ENCODE measurements around the gene TEKTIP1.
A peak's percentile ranks its signal among the peaks of the same experiment; 100 is the strongest.

TEKTIP1 gene

GRCh38 chr19:3501780-3502179 is 37.2 kb upstream of the TEKTIP1 start:
- no peaks in the 10 kb centered on the region for H3K9me3 ChIP-seq (ENCODE audit: control extremely low read depth in 1 of 5, control insufficient read depth in 4 of 5, insufficient read depth in 2 of 5, low read depth in 1 of 5, low read length in 4 of 5)
- no peak overlapping the region for H3K4me3 ChIP-seq (ENCODE audit: control insufficient read depth in 1 of 7, extremely low read depth in 1 of 7, insufficient read depth in 4 of 7, low read depth in 2 of 7, low read length in 6 of 7)
- H3K36me3 ChIP-seq (ENCODE audit: control insufficient read depth in 4 of 4, insufficient read depth in 4 of 4, low read length in 3 of 4), result peaks cover 0 to 7% (median 3%) of the 10 kb centered on the region in 4 experiments
- no peak for DNase-seq
- ChIA-PET POLR2A (interaction anchor here (0.6 kb wide), 3 partner anchors 12 to 198 kb away, joined by 3 to 7 read pairs (median 5); no protein-coding TSS in a partner anchor), CTCF (interaction anchor here (1.5 to 7.1 kb wide), 3 partner anchors 17 to 29 kb away, joined by 5 to 38 read pairs (median 13); partner anchors contain the start of genes SMIM24 and SMIM44)
- peaks cover 0 to 28% (median 22%) of the 10 kb centered on the region in 4 experiments for H3K4me1 ChIP-seq (ENCODE audit: control extremely low read depth in 1 of 4, control insufficient read depth in 4 of 4, insufficient read depth in 4 of 4, low read length in 3 of 4)
- H3K27ac ChIP-seq (ENCODE audit: insufficient read depth in 1 of 2, low read depth in 1 of 2, low read length in 2 of 2, poor library complexity in 1 of 2, severe bottlenecking in 2 of 2), result no peak overlapping the region
- WGBS (ENCODE audit: insufficient coverage), result 95% methylated on average over 3 of the region's 3 CpGs
- H3K27me3 ChIP-seq (replicated peaks in 2 of 5; ENCODE audit: control insufficient read depth in 4 of 5, insufficient read depth in 5 of 5, low read length in 4 of 5), result no peaks in the 10 kb centered on the region

- H3K27me3 ChIP-seq (replicated peaks in 2 of 5; ENCODE audit: control insufficient read depth in 4 of 5, insufficient read depth in 5 of 5, low read length in 4 of 5), result no peaks in the 10 kb centered on the region
- H3K27ac ChIP-seq (ENCODE audit: insufficient read depth in 1 of 2, low read depth in 1 of 2, low read length in 2 of 2, poor library complexity in 1 of 2, severe bottlenecking in 2 of 2), result no peak overlapping the region
- 89% methylated on average over 13 of the region's 13 CpGs for WGBS (ENCODE audit: insufficient coverage)
- no peak overlapping the region for H3K4me3 ChIP-seq (ENCODE audit: control insufficient read depth in 1 of 7, extremely low read depth in 1 of 7, insufficient read depth in 4 of 7, low read depth in 2 of 7, low read length in 6 of 7)
- CTCF ChIA-PET, result interaction anchor here (7.1 kb wide), 1 partner anchor 18 kb away, joined by 38 read pairs; the partner anchor contains the start of gene SMIM44
- no peaks in the 10 kb centered on the region for H3K9me3 ChIP-seq (ENCODE audit: control extremely low read depth in 1 of 5, control insufficient read depth in 4 of 5, insufficient read depth in 2 of 5, low read depth in 1 of 5, low read length in 4 of 5)
- POLR2A ChIA-PET, result no interaction called here
- no peak for DNase-seq
- no peaks in the 10 kb centered on the region for H3K36me3 ChIP-seq (ENCODE audit: control insufficient read depth in 4 of 4, insufficient read depth in 4 of 4, low read length in 3 of 4)
- H3K4me1 ChIP-seq (ENCODE audit: control extremely low read depth in 1 of 4, control insufficient read depth in 4 of 4, insufficient read depth in 4 of 4, low read length in 3 of 4), result peaks cover 0 to 38% (median 31%) of the 10 kb centered on the region in 4 experiments
Measured at GRCh38 chr19:3503036-3503572, 35.9 kb upstream of the TEKTIP1 start.

DNA sequence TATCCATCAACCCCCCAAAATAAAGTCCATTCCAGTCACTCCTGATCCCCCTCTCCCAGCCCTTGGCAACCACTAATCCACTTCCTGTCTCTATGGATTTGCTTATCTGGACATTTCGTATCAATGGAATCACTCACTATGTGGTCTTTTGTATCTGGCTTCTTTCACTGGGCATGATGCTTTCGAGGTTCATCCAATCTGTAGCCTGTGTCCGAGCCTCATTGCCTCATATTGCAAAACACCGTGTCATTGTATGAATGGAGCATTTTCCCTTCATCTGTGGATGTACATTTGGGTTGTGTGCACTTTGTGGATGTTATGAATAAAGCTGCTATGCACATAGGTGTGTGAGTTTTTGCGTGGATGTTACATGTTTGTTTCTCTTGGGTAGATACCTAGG is 34.2 kb upstream of the TEKTIP1 start:
- peak in 2 of 3 donors; percentile 26 to 30 for DNase-seq
- Histone ChIP-seq H3K27me3 (replicated peaks in 2 of 5; ENCODE audit: control insufficient read depth in 4 of 5, insufficient read depth in 5 of 5, low read length in 4 of 5) (no peaks in the 10 kb centered on the region), H3K9me3 (ENCODE audit: control extremely low read depth in 1 of 5, control insufficient read depth in 4 of 5, insufficient read depth in 2 of 5, low read depth in 1 of 5, low read length in 4 of 5) (no peaks in the 10 kb centered on the region), H3K36me3 (ENCODE audit: control insufficient read depth in 4 of 4, insufficient read depth in 4 of 4, low read length in 3 of 4) (peaks cover 0 to 13% (median 6%) of the 10 kb centered on the region in 4 experiments), H3K27ac (ENCODE audit: insufficient read depth in 1 of 2, low read depth in 1 of 2, low read length in 2 of 2, poor library complexity in 1 of 2, severe bottlenecking in 2 of 2) (no peak overlapping the region), H3K4me1 (ENCODE audit: control extremely low read depth in 1 of 4, control insufficient read depth in 4 of 4, insufficient read depth in 4 of 4, low read length in 3 of 4) (peaks cover 0 to 42% (median 34%) of the 10 kb centered on the region in 4 experiments), H3K4me3 (ENCODE audit: control insufficient read depth in 1 of 7, extremely low read depth in 1 of 7, insufficient read depth in 4 of 7, low read depth in 2 of 7, low read length in 6 of 7) (no peak overlapping the region)
- WGBS (ENCODE audit: insufficient coverage), result 96% methylated on average over 5 of the region's 5 CpGs
- ChIA-PET POLR2A (interaction anchor here (0.6 kb wide), 1 partner anchor 1362 kb away, joined by 4 read pairs; no protein-coding TSS in a partner anchor), CTCF (interaction anchor here (0.7 kb wide), 1 partner anchor 20 kb away, joined by 3 read pairs; no protein-coding TSS in a partner anchor)

DNA sequence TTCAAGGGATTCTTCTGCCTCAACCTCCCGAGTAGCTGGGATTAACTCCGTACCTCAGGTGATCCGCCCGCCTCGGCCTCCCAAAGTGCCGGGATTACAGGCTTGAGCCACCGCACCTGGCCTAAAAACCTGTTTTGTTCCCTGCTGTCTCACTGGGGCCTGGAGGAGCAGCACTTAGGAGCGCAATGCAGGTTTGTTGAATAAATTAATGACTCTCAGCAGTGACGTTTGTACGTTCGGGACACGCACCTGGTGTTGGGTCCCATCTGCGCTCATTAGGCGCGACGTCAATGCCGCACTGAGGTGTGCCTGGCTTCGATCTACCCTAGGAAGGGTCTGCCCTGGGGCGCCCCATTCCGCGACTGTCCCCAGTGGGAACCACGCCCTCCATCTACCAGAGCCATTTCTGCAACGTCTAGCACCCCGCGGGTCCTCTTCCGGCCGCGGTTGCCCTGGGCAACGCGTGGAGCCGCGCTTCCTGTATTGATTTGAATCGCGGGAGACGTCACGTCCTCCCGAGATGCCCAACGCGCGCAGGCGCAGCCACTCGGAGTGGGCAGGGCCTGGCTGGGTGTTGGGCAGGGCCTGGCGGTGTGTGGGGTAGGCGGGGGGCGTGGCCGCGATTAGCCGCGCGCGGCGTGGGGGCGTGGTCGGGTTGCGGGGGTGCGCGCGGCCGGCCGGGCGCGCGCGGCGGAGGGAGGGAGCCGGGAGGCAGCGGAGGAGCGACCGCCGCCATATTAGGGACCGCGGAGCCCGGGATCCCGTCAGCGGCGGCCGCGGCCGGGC is 33.2 kb upstream of the TEKTIP1 start, which contains the start of gene FZR1:
Gene FZR1, plus strand, starts transcription at position 714 of the 786 bp plus-strand sequence. CDS start 16,679 bp downstream, outside the sequence.
- peak; percentile 98 to 99 (median 99) for DNase-seq
- Histone ChIP-seq H3K27me3 (replicated peaks in 2 of 5; ENCODE audit: control insufficient read depth in 4 of 5, insufficient read depth in 5 of 5, low read length in 4 of 5) (no peaks in the 10 kb centered on the region), H3K4me1 (ENCODE audit: control extremely low read depth in 1 of 4, control insufficient read depth in 4 of 4, insufficient read depth in 4 of 4, low read length in 3 of 4) (peaks cover 0 to 37% (median 29%) of the 10 kb centered on the region in 4 experiments), H3K9me3 (ENCODE audit: control extremely low read depth in 1 of 5, control insufficient read depth in 4 of 5, insufficient read depth in 2 of 5, low read depth in 1 of 5, low read length in 4 of 5) (no peaks in the 10 kb centered on the region), H3K36me3 (ENCODE audit: control insufficient read depth in 4 of 4, insufficient read depth in 4 of 4, low read length in 3 of 4) (peaks cover 0 to 22% (median 11%) of the 10 kb centered on the region in 4 experiments), H3K4me3 (ENCODE audit: control insufficient read depth in 1 of 7, extremely low read depth in 1 of 7, insufficient read depth in 4 of 7, low read depth in 2 of 7, low read length in 6 of 7) (peak within 1 kb of the TSS; percentile 52 to 96 (median 82)), H3K27ac (ENCODE audit: insufficient read depth in 1 of 2, low read depth in 1 of 2, low read length in 2 of 2, poor library complexity in 1 of 2, severe bottlenecking in 2 of 2) (peak within 1 kb of the TSS; percentile 88 to 95)
- ChIA-PET POLR2A (no interaction called here), CTCF (interaction anchor here (1.3 kb wide), 1 partner anchor 13 kb away, joined by 4 read pairs; no protein-coding TSS in a partner anchor)
- under 1% methylated on average over 76 of the region's 79 CpGs for WGBS (ENCODE audit: insufficient coverage)

GRCh38 chr19:3506384-3507340 is 32.3 kb upstream of the TEKTIP1 start:
- Histone ChIP-seq H3K27me3 (replicated peaks in 2 of 5; ENCODE audit: control insufficient read depth in 4 of 5, insufficient read depth in 5 of 5, low read length in 4 of 5) (no peaks in the 10 kb centered on the region), H3K4me3 (ENCODE audit: control insufficient read depth in 1 of 7, extremely low read depth in 1 of 7, insufficient read depth in 4 of 7, low read depth in 2 of 7, low read length in 6 of 7) (peak overlapping the region; percentile 52 to 96 (median 82)), H3K27ac (ENCODE audit: insufficient read depth in 1 of 2, low read depth in 1 of 2, low read length in 2 of 2, poor library complexity in 1 of 2, severe bottlenecking in 2 of 2) (peak overlapping the region; percentile 72 to 89), H3K4me1 (ENCODE audit: control extremely low read depth in 1 of 4, control insufficient read depth in 4 of 4, insufficient read depth in 4 of 4, low read length in 3 of 4) (peaks cover 0 to 37% (median 27%) of the 10 kb centered on the region in 4 experiments), H3K9me3 (ENCODE audit: control extremely low read depth in 1 of 5, control insufficient read depth in 4 of 5, insufficient read depth in 2 of 5, low read depth in 1 of 5, low read length in 4 of 5) (no peaks in the 10 kb centered on the region), H3K36me3 (ENCODE audit: control insufficient read depth in 4 of 4, insufficient read depth in 4 of 4, low read length in 3 of 4) (peaks cover 0 to 30% (median 16%) of the 10 kb centered on the region in 4 experiments)
- peak in 2 of 3 donors; percentile 69 to 74 for DNase-seq
- ChIA-PET POLR2A (interaction anchor here (0.9 kb wide), 1 partner anchor 25 kb away, joined by 3 read pairs; no protein-coding TSS in a partner anchor), CTCF (interaction anchor here (0.5 to 1.3 kb wide), 4 partner anchors 8 to 892 kb away, joined by 3 to 4 read pairs (median 4); no protein-coding TSS in a partner anchor)
- WGBS (ENCODE audit: insufficient coverage), result under 1% methylated on average over 44 of the region's 69 CpGs

Data from common myeloid progenitor, CD34-positive (primary cell).